ENCODE data around the gene GPR108.

GRCh38 chr19:6734096-6734696 lies 3.2 kb downstream of the GPR108 start:
- TF ChIP-seq, protein P1, sequence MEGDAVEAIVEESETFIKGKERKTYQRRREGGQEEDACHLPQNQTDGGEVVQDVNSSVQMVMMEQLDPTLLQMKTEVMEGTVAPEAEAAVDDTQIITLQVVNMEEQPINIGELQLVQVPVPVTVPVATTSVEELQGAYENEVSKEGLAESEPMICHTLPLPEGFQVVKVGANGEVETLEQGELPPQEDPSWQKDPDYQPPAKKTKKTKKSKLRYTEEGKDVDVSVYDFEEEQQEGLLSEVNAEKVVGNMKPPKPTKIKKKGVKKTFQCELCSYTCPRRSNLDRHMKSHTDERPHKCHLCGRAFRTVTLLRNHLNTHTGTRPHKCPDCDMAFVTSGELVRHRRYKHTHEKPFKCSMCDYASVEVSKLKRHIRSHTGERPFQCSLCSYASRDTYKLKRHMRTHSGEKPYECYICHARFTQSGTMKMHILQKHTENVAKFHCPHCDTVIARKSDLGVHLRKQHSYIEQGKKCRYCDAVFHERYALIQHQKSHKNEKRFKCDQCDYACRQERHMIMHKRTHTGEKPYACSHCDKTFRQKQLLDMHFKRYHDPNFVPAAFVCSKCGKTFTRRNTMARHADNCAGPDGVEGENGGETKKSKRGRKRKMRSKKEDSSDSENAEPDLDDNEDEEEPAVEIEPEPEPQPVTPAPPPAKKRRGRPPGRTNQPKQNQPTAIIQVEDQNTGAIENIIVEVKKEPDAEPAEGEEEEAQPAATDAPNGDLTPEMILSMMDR (IDR thresholded peaks at IDR 0.05) = no peak
- TF ChIP-seq POLR2A (IDR thresholded peaks at IDR 0.05) = no peak

Data from thyroid gland (tissue), 4 donors.